22Rv1 (cell line): ENCODE results near the gene FBXO28.
A peak's percentile ranks its signal among the peaks of the same experiment; 100 is the strongest.

ENCODE experiments used
- CTCF ChIP-seq: fragments of 450-650 bp; IDR thresholded peaks from 2 replicates; pipeline ENCODE4 v1.5.1; 2017; ENCODE audit warnings: mild to moderate bottlenecking
- ZFX ChIP-seq: fragments of 450-650 bp; IDR thresholded peaks from 2 replicates; pipeline ENCODE4 v1.6.1; 2017; ENCODE audit warnings: antibody characterized with exemption, borderline replicate concordance

- TF ChIP-seq CTCF (peak; percentile 76), ZFX (no peak)
Measured at GRCh38 chr1:224116131-224116530, 2.2 kb downstream of the FBXO28 start.
